OCI-LY3 (cell line): ENCODE measurements around the gene STAC2.

ENCODE experiments used
- CTCF ChIP-seq: fragments of 200-600, 300-600 bp; sonication (generic); IDR thresholded peaks from 2 replicates; pipeline ENCODE4 v1.5.1; 2014; ENCODE audit warnings: antibody characterized with exemption, low read length, low read depth
- EZH2phosphoT487 ChIP-seq: fragments of 200-600 bp; shearing (Covaris generic); IDR thresholded peaks from 2 replicates; pipeline ENCODE4 v1.6.1; 2018; ENCODE audit warnings: antibody characterized with exemption, mixed run types, low read depth

GRCh38 chr17:39217734-39218369, 7.9 kb downstream of the STAC2 start:
- TF ChIP-seq CTCF (no peak), EZH2phosphoT487 (no peak)
